ENCODE results near the gene EPHA2. TPM values are rescaled to one million over a fixed set of nuclear protein-coding genes. Genes with fewer than 3 reads are reported as not detected.
A peak's percentile ranks its signal among the peaks of the same experiment; 100 is the strongest.
"Not testable (repeated sequence)": the region's sequence is repeated elsewhere in the genome, so short reads cannot be mapped to it uniquely, and the experiment has no call there.

The EPHA2 gene
- 10 to 100 TPM in 2 of 12 donors, 1 to 10 TPM in 9, not detected in 1; 4.3 to 15.3 (median 6.5) TPM for polyA plus RNA-seq (ENCODE audit: insufficient read length in 12 of 12)
- long read RNA-seq, donor 1, partial matches to known transcripts: 0 of 1 reads
- long read RNA-seq, donor 1, other reads (novel, unspliced or antisense): 0 of 1 reads
- long read RNA-seq, donor 2, partial matches to known transcripts: 7 of 7 reads
- long read RNA-seq, donor 2, other reads (novel, unspliced or antisense): 0 of 7 reads
- long read RNA-seq, donor 3: 0 reads
- long read RNA-seq, donor 4, partial matches to known transcripts: 0 of 1 reads
- long read RNA-seq, donor 4, other reads (novel, unspliced or antisense): 0 of 1 reads
- long read RNA-seq, donor 5, partial matches to known transcripts: 0 of 1 reads
- long read RNA-seq, donor 5, other reads (novel, unspliced or antisense): 0 of 1 reads
- long read RNA-seq, donor 6: 0 reads
- long read RNA-seq, donor 7, partial matches to known transcripts: 0 of 1 reads
- long read RNA-seq, donor 7, other reads (novel, unspliced or antisense): 0 of 1 reads
- long read RNA-seq, donor 8, partial matches to known transcripts: 0 of 1 reads
- long read RNA-seq, donor 8, other reads (novel, unspliced or antisense): 0 of 1 reads
- long read RNA-seq, donor 9: 0 reads
- long read RNA-seq, donor 10: 0 reads
- long read RNA-seq, donor 11: 0 reads

DNA sequence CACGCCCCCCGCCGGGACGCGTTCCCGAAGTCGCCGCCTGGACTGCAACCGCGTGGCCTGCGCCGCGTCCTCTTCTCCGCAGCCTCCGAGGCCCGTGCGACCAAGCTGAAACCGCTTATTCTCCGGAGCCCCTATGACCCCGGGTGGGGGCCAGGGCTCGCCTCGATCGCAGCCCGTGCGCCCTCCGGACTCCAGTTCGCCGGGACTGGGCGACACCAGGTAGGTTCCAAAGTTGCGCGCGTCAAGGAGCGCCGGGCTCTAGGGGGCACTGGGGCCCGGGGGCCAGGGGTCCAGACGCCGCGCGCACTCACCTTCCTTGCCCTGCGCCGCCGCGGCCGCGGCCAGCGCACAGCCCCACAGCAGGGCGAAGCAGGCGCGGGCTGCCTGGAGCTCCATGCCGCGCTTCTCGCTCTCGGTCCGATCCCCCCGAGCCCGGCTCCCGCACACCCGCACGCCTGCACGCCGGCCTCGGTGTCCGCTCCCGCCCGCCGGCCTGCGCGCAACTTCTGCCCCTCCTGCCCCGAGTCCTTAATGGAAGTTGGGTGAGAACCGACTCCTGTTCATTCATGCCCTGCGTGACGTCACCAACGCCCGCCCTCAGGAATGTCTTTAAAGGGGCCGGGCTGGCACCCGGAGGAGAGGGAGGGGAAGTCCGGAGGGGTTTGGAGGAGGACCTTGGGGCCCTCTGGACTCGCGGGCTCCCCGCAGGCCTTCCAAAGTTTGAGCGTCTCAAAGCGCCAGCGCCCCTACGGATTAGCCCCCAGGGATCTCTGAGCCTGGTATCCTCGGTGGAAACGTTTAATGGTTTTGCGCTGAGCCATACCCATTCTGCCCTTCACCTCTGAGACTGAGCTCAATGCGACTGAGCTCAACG is at the start of gene EPHA2:
Gene EPHA2 (minus strand): TSS at position 533 of the 874 bp plus-strand sequence. CDS start 137 bp downstream, at position 396.
- peak; percentile 63 for DNase-seq

DNA sequence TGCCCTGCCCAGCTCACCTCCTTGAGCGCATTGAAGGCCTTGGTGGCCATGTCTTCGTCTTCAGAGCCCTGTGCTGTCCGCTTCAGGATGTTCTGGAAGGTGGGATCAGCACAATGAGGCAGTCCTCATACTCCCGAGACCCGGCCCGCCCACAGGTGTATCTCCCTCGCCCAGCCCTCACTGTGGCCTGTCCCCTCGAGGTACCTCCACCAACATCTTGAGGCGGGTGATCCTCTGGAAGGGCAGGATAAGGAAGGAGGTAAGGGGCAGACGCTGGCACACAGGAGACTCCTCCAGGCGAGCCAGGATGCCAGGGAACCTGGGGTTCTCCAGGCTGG is 49.4 kb upstream of the EPHA2 start:
- no peak for DNase-seq

DNA sequence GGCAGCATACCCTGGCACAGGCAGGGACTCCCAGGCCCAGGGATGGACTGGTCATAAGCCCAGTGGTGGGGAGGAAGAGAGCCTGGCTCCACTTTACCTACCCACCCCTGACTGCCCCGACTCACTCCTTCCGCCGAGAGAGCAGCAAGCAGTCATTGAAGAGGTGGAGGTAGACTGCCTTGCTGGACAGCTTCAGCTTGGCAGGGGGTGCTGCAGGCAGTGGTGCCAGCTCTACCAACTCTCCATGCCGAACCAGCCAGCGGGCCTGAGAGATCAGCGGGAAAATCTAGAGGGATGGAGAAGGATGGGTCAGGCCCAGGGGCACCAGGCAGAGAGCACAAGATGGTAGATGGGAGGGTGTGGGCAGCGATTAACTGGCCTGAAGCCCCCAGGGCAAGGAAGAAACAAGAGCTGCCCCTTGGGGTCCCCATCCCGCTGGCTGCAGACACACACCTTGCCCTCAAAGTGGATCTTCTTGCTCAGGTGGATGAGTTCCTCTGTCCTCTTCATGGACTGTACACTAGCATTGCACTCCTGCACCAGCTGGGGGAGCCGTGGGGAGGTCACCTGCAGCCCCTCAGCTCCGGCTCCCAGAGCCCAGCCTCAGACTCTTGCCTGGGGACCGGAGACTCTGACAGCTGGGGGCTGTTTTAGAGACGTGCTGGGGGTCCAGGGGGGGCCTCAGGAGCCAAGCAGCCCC is 48.9 kb upstream of the EPHA2 start:
- DNase-seq: no peak

DNA sequence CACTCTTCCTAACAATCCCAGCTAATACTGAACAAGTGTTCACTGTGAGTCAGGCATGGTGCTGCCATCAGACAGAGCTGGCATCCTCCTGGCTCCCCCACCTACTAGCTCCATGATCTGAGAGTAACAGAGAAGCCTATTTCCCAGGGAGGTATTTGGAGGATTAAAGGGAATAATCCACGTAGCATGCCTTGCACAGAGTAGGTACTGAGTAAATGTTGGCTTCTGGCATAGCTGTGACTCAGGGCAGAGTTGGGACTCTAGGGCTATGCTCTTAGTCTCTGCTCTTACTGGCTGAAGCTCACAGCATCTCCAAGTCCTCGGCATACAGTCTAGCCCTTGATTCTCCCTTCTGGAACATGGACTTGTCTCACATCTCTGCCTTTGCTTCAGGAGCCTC is 48.3 kb upstream of the EPHA2 start:
- DNase-seq: no peak

DNA sequence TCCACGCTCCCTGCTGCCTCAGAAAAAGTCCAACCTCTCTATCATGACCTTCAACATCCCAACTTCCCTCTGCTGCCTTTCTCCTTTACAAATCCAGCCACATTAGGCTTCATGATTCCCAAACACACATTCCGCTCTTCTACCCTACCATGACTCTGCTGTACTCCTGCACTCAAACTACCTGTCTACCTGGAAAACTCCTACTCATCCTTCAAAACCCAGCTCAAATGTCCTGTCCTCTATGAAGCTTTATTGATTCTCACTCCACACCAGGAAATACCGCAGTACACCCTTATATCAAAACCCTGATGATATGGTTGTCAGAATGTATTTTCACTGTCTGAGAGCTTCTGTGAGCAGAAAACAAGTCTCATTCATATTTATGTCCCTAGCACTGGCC is 47.7 kb upstream of the EPHA2 start:
- no peak for DNase-seq

DNA sequence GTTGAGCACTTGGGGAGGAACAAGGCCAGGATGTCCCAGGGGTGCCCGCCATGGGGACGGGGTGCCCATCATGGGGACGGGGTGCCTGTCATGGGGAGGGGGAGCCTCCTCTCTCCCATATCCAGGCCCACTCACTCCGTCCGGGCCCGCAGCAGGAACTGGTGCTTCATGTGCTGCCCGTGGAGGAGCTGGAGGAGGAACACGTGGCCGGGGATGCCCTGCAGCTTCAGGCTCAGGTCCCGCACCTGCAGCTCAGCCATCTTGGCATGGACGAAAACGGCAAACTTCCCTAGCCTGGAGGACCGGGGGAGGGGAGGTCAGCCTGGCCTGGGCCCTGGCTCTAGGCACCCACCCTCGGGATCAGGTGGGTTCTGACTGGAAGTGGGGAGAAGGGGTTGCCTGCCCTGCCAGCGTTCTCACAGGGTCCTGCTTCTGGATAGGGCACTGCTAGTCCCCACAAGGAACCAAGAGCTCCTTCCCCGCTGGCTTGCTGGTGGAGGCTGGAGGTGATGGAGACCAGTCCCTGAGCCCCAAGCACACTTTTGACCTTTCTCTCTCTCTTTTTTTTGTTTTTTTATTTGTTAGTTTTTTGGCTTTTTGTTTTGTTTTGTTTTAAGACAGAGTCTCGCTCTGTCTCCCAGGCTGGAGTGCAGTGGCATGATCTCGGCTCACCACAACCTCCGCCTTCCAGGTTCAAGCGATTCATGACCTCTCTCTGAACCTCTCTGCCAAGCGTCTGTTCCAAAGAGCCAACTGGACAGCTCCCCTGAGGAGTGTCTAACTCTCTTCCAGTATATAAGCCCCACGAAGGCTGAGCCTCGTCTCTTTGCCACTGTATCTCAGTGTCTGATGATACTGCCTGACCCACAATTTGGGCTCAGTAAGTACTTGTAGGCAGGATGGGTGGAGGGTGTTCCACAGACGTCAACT is 46.7 kb upstream of the EPHA2 start:
- no peak for DNase-seq

DNA sequence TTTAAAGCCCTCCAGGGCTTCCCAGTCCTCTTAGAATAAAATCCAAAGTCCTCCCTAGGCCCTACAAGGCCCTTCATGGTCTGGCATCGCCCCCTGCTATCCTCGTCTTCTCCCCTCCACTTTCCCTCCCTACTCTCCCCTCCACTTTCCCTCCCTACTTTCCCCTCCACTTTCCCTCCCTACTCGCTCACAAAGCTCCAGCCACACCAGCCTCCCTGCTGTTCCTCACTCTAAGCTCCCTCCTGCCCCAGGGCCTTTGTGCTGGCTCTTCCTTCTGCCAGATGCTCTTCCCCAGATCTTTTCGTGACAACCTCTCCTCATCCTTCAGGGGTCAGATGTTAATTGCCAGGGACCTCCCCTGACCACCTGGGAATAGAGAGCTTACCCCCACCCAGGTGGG is 43.8 kb upstream of the EPHA2 start:
- DNase-seq: no peak

DNA sequence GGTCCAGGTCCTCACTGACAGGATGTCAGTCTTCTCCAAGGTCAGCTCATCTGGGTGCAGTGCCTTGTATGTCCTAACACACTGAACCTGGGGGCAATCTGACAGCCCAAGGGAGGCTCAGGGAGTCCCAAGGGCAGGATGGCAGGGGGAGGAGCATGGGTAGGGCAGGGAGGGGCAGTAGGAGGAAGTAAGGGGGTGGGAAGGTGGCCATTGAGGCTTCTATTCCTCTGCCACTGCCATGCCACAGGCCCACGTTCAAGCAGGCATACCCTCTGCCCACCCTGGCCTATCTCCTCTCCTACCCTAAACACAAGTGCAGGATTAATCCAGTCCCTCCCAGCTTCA is 43.3 kb upstream of the EPHA2 start:
- DNase-seq: no peak

DNA sequence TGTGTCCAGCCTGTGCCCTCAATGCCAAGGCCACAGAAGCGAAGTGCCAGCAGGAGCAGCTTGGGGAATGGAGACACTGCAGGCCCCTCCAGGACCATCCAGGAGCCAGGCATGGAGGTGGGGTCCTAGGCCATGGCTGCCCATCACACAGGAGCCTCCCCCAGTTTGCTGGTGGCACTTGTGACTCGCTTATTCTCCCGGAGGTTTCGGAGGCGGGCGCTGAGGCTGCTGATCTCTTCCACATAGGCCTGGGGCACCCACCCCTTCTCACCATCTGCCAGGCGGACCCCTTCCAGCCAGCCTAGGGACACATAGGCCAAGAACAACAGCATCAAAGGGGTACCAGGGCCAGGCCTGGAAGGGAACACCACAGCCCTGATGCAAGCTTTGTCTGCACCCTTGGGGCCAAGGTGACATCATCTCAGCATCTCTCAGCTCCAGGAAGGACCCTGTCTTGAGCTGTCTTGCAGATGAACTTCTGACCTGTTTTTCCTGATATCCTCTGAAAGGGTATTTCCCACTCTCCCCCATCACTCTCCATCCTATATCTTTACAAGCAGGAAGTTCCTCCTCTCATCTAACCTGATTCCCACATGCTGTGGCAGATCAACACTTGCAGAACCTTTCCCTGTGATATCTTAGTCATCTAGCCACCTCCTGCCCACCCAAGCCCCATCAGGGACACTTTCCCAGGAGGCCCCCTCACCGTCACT is 42.7 kb upstream of the EPHA2 start:
- DNase-seq: no peak

DNA sequence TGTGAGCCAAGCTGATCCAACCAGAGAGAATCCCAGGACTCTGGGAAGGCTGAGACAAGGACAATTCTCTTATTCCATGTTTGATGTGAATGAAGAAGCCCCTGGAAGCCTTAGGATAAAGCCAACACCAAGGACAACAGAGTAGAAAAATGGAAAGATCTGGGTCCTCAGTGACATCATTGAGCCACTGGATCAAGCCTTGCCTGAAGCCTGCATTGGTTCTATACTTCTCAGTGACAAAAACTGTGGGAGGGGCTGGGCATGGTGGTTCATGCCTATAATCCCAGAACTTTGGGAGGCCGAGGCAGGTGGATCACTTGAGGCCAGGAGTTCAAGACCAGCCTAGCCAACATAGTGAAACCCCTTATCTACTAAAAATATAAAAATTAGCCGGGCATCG is 41.0 kb upstream of the EPHA2 start:
- no peak for DNase-seq

DNA sequence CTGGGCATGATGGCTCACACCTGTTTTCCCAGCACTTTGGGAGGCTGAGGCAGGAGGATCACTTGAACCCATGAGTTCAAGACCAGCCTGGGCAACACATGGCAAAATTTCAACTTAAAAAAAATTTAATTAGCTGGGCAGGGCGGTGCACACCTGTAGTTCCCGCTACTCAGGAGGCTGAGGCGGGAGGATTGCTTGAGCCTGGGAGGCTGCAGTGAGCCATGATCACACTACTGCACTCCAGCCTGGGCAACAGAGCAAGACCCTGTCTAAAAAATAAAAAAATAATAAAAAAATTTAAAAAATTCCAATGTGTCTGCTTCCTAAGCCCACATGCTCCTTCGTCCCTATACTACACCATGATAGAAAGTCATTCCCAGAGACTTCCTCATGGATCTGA is 40.3 kb upstream of the EPHA2 start:
- not testable (repeated sequence) for DNase-seq

DNA sequence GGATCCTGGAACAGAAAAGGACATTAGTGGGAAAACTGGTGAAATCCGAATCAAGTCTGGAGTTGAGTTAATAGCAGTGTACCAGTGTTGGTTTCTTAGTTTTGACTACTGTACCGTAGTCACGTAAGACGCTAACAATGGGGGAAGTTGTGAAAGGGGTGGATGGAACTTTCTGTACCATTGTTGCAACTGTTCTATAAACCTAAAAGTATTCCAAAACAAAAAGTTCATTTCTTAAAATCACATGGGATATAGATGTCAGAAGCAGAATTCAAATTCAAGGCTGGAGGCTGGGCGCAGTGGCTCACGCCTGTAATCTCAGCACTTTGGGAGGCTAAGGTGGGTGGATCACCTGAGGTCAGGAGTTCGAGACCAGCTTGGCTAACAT is 39.6 kb upstream of the EPHA2 start:
- DNase-seq: no peak

DNA sequence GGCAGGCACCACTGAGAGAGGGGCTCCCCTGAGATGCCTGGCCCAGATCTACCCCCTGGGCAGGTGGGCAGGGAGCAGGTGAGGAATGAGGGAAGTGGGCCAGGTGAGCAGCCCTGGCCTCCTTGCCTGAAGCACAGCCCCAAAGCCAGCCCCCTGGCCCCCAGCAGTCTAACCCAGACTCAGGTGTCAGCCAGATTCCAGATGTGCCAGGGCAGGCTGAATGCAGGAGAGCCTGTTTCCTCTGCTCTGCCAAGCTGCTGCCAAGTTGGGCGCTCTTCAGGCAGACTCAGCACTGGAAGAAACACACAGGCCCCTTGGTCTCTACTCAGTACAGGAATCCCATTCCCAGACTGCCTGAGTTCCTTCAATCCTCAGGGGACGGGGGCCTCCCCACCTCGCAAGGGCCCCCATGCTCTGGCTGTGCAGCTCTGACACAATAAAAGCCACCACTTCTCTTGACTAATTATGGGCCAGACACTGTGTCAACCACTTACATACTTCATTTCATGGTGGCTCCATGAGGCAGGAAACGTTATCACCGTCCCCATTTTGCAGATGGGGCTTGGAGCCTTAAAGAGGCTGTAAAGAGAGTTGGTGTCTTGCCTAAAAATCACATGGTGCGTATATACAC is 36.2 kb upstream of the EPHA2 start:
- DNase-seq: no peak

DNA sequence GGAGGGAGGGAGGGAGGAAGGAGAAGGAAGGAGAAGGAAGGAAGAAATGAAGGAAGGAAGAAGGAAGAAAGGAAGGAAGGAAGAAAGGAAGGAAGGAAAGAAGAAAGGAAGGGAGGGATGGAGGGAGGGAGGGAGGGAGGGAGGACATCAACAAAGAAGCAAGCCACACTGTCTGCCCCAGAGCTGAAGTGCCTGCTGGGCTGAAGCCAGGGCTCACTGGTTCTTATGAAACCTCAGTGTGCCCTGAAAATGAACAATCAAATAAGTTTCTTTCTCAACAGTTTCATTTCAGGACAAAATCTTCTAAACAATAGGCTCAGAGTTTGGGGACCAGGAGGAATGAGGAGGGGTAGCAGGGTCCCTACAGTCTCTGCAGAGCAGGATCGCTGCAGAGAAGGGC is 35.4 kb upstream of the EPHA2 start:
- no peak for DNase-seq

DNA sequence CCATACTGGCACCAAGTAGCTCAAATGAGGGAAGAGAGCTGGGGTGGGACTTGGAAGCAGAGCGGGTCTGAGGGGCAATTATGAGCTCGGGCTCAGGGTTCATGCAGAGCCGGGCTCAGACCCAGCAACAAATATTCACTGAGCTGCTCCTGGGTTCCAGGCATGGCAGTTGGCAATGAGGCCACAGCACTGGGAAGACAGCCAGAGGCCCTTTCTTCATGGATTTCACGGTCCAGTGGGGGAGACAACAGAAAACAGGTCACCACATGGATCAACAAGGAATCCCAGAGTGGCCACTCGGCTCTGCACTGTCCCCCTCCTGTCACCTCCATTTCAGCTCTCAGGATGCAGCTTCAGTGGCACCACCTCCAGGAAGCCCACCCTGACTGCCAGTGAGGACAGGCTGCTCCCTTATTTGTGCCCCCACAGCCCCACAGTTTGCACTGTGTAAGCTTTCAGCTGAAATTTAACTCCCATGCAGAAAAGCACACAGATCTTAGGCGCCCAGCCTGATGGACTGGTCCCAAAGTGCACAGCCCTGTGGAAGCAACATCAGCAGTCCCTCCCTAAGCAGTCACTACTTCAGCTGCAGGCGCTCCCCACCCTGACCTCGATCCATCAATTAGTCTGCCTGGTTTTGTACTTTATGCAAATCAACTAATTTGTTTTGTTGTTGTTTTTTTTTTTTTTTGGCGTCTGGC is 34.2 kb upstream of the EPHA2 start:
- no peak for DNase-seq

DNA sequence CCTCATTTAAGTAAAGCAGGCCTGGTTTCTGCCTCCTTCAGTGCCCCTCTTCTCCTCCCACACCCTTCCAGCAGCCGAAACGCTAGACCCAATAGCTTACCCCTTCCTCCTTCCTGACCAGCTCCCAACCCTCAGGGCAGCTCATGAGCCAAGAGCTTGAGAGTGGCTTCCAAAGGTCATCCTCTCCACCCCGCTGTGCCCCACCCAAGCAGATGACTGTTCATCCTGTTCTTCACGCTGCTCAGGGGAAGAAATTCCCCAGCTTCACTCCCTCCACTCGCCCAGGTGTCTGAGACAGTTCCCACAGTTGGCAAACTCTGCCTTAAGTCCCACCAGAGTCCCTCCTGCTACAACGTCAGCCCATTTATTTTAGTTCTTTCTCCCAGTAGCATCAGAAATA is 33.1 kb upstream of the EPHA2 start:
- no peak for DNase-seq

DNA sequence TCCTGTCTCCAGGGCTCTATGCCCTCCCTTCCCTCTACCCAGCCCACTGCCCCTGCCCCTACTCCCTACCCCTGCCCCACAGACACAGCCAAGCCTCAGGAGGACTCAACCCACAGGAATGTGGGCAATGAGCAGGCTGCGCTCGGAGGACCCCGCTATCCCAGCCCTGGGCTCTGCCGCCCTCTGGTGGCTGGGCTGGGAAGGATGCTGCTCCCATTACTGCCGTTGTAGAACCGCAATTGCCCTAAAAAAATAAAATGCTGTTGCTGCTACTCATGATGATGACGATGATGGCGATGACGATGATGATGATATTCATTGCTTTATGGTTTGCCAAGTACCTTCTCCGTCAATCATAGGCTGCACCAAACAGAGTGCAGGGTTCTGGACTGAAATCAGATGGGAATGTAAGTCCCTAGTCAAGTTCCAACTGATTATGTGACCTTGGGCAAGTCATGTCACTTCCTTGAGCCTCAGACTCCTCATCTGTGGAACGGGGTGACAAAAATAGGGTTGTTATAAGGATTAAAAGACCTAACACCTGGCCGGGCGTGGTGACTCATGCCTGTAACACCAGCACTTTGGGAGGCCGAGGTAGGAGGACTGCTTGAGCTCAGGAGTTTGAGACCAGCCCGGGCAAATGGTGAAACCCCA is 32.0 kb upstream of the EPHA2 start:
- DNase-seq: peak; percentile 80

DNA sequence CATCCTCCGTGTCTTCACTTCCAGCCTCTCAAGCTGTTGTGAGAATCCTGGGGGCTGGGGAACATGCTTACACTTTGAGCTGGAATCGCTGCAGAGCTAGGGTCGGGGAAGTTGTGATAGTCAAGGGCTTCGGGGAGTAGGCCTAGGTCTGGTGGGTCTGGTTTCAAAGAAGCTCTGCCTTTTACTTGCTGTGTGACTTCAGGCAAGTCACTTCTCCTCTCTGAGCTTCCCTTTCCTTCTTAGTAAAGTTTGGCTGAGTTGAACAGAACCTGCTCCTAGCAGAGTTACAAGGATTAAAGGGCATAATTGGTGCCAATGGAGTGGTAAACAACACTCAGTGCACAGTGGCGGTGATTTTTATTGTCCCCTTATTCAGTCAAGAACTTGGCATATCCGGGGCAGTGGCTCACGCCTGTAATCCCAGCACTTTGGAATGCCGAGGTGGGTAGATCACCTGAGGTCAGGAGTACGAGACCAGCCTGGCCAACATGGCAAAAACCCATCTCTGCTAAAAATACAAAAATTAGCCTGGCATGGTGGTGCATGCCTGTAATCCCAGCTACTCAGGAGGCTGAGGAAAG is 30.9 kb upstream of the EPHA2 start:
- DNase-seq: no peak
